ENCODE results near the gene PLXNA2. TPM values are rescaled to one million over a fixed set of nuclear protein-coding genes. Genes with fewer than 3 reads are reported as not detected.

Gene PLXNA2
- total and polyA plus RNA-seq, 2 donors (not counting 1 experiment from before 2014, with no cell fraction given), result 0.31 to 1.2 TPM

DNA sequence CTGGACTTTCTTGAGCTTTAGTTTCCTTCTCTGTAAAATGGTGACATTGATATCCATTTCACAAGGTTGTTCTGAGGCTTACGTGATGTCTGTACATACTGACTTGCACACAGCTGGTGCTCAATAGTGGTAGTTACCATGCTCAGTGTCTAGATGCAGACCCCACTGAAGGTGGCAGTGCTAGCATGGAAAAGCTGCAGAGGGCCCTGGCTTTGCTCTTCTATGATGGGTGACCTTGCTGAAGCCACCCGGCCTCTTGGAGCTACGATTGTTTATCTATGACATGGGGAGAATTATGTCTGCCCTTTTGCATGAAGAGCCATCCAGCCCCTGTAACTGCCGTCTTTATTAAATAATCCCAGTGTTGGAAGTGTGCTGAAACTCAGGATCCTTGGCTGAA lies 131.8 kb downstream of the PLXNA2 start:
- Histone ChIP-seq H3K27ac (ENCODE audit: low read length in 2 of 2) (no peak overlapping the region), H4K20me1 (ENCODE audit: control insufficient read depth, insufficient read depth, low read length, poor library complexity, severe bottlenecking) (no peaks in the 10 kb centered on the region), H3K4me1 (ENCODE audit: control insufficient read depth in 2 of 2, insufficient read depth in 2 of 2, low read length in 2 of 2) (no peaks in the 10 kb centered on the region), H3K4me2 (replicated peaks; ENCODE audit: low read depth, low read length, poor library complexity, severe bottlenecking) (no peak overlapping the region), H3K27me3 (replicated peaks in 1 of 4; ENCODE audit: control extremely low read depth in 1 of 4, control insufficient read depth in 3 of 4, insufficient read depth in 4 of 4, low read length in 3 of 4) (no peaks in the 10 kb centered on the region), H3K36me3 (replicated peaks in 1 of 2; ENCODE audit: control extremely low read depth in 1 of 2, control insufficient read depth in 1 of 2, extremely low read depth in 1 of 2, insufficient read depth in 2 of 2, low read length in 1 of 2) (no peaks in the 10 kb centered on the region), H3K9me3 (ENCODE audit: control extremely low read depth in 1 of 3, control insufficient read depth in 2 of 3, insufficient read depth in 1 of 3, low read length in 2 of 3) (no peaks in the 10 kb centered on the region), H3K9ac (ENCODE audit: low read length) (no peak overlapping the region), H3K4me3 (ENCODE audit: control extremely low read depth in 1 of 5, extremely low read depth in 1 of 5, insufficient read depth in 1 of 5, low read depth in 2 of 5, low read length in 4 of 5) (no peak overlapping the region), H3K79me2 (ENCODE audit: control insufficient read depth, insufficient read depth, low read length) (no peaks in the 10 kb centered on the region), H2AFZ (ENCODE audit: insufficient read depth, low read depth, low read length, poor library complexity, severe bottlenecking) (no peak overlapping the region)
- 87% methylated on average over 4 of the region's 4 CpGs for WGBS (ENCODE audit: insufficient coverage)
- ATAC-seq (ENCODE audit: low read depth) (no peak), DNase-seq (no peak)
- POLR2A ChIA-PET, result no interaction called here
- CTCF ChIA-PET, result interaction anchor here (1.3 kb wide), 1 partner anchor 132 kb away, joined by 3 read pairs; no protein-coding TSS in a partner anchor
- no peak overlapping the region for H3K27ac Mint-ChIP-seq
- peaks cover 6% of the 10 kb centered on the region for H3K27me3 Mint-ChIP-seq
- H3K4me3 Mint-ChIP-seq, result no peak overlapping the region
- intact Hi-C loops (cut with micrococcal nuclease), result no loop called here
- H3K9me3 Mint-ChIP-seq (ENCODE audit: insufficient read depth), result no peaks in the 10 kb centered on the region
- no peaks in the 10 kb centered on the region for H3K4me1 Mint-ChIP-seq
- TF ChIP-seq EZH2 (IDR thresholded peaks at IDR 0.05; ENCODE audit: borderline replicate concordance, insufficient read depth, low read depth, low read length, poor library complexity, severe bottlenecking), result no peak
- TF ChIP-seq, protein P1, sequence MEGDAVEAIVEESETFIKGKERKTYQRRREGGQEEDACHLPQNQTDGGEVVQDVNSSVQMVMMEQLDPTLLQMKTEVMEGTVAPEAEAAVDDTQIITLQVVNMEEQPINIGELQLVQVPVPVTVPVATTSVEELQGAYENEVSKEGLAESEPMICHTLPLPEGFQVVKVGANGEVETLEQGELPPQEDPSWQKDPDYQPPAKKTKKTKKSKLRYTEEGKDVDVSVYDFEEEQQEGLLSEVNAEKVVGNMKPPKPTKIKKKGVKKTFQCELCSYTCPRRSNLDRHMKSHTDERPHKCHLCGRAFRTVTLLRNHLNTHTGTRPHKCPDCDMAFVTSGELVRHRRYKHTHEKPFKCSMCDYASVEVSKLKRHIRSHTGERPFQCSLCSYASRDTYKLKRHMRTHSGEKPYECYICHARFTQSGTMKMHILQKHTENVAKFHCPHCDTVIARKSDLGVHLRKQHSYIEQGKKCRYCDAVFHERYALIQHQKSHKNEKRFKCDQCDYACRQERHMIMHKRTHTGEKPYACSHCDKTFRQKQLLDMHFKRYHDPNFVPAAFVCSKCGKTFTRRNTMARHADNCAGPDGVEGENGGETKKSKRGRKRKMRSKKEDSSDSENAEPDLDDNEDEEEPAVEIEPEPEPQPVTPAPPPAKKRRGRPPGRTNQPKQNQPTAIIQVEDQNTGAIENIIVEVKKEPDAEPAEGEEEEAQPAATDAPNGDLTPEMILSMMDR (IDR thresholded peaks at IDR 0.05), result no peak

DNA sequence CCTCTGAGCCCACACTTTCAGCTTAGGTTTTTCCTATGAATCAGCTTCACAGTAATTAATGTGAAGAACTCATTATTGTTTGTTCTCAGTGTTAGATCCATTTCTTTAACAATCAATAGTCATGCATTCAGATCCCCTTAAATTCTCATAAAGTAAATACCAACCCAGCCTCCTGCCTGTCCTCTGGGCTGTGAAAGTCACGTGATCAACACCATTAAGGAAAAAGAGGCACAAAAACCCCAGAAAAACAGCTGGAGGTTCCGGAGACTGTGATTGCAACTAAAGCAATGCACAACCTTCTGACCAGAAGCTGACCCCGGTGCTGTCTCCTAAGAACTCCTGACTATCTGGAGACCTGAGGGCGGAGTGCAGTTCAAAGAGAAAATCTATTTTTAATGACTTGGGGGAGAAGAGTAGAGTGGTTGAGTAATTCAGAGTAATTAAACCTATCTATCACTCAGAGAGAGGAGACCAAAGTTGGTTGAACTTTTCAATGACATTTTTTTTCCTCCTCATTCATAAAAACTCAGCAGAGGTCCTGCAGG lies 132.5 kb downstream of the PLXNA2 start:
- ChIA-PET CTCF (interaction anchor here (0.6 to 1.3 kb wide), 2 partner anchors 90 to 133 kb away, joined by 3 read pairs; no protein-coding TSS in a partner anchor), POLR2A (no interaction called here)
- Histone ChIP-seq H4K20me1 (ENCODE audit: control insufficient read depth, insufficient read depth, low read length, poor library complexity, severe bottlenecking) (no peaks in the 10 kb centered on the region), H3K27ac (ENCODE audit: low read length in 2 of 2) (no peak overlapping the region), H3K4me2 (replicated peaks; ENCODE audit: low read depth, low read length, poor library complexity, severe bottlenecking) (no peak overlapping the region), H3K4me1 (ENCODE audit: control insufficient read depth in 2 of 2, insufficient read depth in 2 of 2, low read length in 2 of 2) (no peaks in the 10 kb centered on the region), H3K9ac (ENCODE audit: low read length) (no peak overlapping the region), H2AFZ (ENCODE audit: insufficient read depth, low read depth, low read length, poor library complexity, severe bottlenecking) (no peak overlapping the region), H3K4me3 (ENCODE audit: control extremely low read depth in 1 of 5, extremely low read depth in 1 of 5, insufficient read depth in 1 of 5, low read depth in 2 of 5, low read length in 4 of 5) (no peak overlapping the region), H3K79me2 (ENCODE audit: control insufficient read depth, insufficient read depth, low read length) (no peaks in the 10 kb centered on the region), H3K27me3 (replicated peaks in 1 of 4; ENCODE audit: control extremely low read depth in 1 of 4, control insufficient read depth in 3 of 4, insufficient read depth in 4 of 4, low read length in 3 of 4) (no peaks in the 10 kb centered on the region), H3K36me3 (replicated peaks in 1 of 2; ENCODE audit: control extremely low read depth in 1 of 2, control insufficient read depth in 1 of 2, extremely low read depth in 1 of 2, insufficient read depth in 2 of 2, low read length in 1 of 2) (no peaks in the 10 kb centered on the region), H3K9me3 (ENCODE audit: control extremely low read depth in 1 of 3, control insufficient read depth in 2 of 3, insufficient read depth in 1 of 3, low read length in 2 of 3) (no peaks in the 10 kb centered on the region)
- no peak for ATAC-seq (ENCODE audit: low read depth)
- no peak for DNase-seq
- H3K4me3 Mint-ChIP-seq, result no peak overlapping the region
- 95% methylated on average over 2 of the region's 4 CpGs for WGBS (ENCODE audit: insufficient coverage)
- intact Hi-C loops (cut with micrococcal nuclease), result no loop called here
- H3K27me3 Mint-ChIP-seq, result peaks cover 8% of the 10 kb centered on the region
- no peaks in the 10 kb centered on the region for H3K9me3 Mint-ChIP-seq (ENCODE audit: insufficient read depth)
- no peak overlapping the region for H3K27ac Mint-ChIP-seq
- H3K4me1 Mint-ChIP-seq, result no peaks in the 10 kb centered on the region
- TF ChIP-seq, protein P1 (IDR thresholded peaks at IDR 0.05), result no peak
- TF ChIP-seq EZH2 (IDR thresholded peaks at IDR 0.05; ENCODE audit: borderline replicate concordance, insufficient read depth, low read depth, low read length, poor library complexity, severe bottlenecking), result no peak
